Effector memory CD8-positive, alpha-beta T cell (primary cell): Measurements from ENCODE around the gene RAB43.

ENCODE experiments used
- ATAC-seq: fragments of 150-1000 bp; cut with Tn5 transposase; replicated peaks from 2 replicates; pipeline ENCODE4 v1.10.0; 2021; ENCODE audit warnings: mild to moderate bottlenecking, moderate library complexity
- DNase-seq, 3 experiments: peaks; one replicate each; pipeline ENCODE4 v3.0.0; 2021
- H3K27ac Mint-ChIP-seq, 2 donors: one replicate each; pipeline ENCODE4 v1.8.0; 2022; ENCODE audit warnings: mild to moderate bottlenecking in 2 of 2, mixed read lengths in 2 of 2, moderate library complexity in 2 of 2
- H3K27me3 Mint-ChIP-seq, 2 donors: one replicate each; pipeline ENCODE4 v1.8.0; 2022; ENCODE audit warnings: mixed read lengths in 2 of 2
- H3K36me3 Mint-ChIP-seq: one replicate; pipeline ENCODE4 v1.8.0; 2022; ENCODE audit warnings: mild to moderate bottlenecking, moderate library complexity, mixed read lengths; ENCODE audit not compliant: insufficient read depth
- H3K4me1 Mint-ChIP-seq, 2 donors: one replicate each; pipeline ENCODE4 v1.8.0; 2022; ENCODE audit warnings: low read depth in 2 of 2, mixed read lengths in 2 of 2
- H3K4me3 Mint-ChIP-seq, 2 donors: one replicate each; pipeline ENCODE4 v1.8.0; 2022; ENCODE audit warnings: mild to moderate bottlenecking in 2 of 2, mixed read lengths in 2 of 2, moderate library complexity in 2 of 2
- H3K9me3 Mint-ChIP-seq, 2 donors: one replicate each; pipeline ENCODE4 v1.8.0; 2022; ENCODE audit warnings: mixed read lengths in 2 of 2

Gene RAB43

DNA sequence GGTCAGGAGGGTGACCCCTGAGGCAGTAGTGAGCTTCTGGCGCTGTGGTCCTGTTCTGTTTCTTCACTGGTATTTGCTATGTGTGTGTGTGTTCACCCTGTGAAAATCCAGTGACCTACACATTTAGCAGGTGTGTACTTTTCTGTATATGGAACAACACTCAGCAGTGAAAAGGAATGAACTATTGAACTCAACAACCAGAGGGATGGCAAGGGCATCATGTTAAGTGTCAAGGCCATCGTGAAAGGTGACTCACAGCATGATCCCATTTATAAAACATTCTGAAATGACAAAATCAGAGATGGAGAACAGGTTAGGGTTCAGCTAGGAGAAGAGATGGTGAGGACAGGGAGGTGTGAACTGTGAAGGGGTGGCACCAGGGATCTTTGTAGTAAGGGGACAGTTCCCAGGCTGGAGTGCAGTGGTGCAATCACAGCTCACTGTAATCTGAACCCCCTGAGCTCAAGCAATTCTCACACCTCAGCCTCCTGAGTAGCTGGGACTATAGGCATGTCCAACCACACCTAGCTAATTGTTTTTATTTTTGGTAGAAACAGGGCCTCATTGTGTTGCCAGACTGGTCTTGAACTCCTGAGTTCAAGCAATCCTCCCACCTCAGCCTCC lies 10.0 kb upstream of the RAB43 start:
- peaks cover 5 to 8% of the 10 kb centered on the region in 2 donors for H3K4me1 Mint-ChIP-seq
- H3K27me3 Mint-ChIP-seq: no peaks in the 10 kb centered on the region
- peak overlapping the region; percentile 5 to 45 for H3K27ac Mint-ChIP-seq
- H3K9me3 Mint-ChIP-seq: no peaks in the 10 kb centered on the region
- H3K4me3 Mint-ChIP-seq: no peak overlapping the region
- DNase-seq (no peak), ATAC-seq (no peak)
- peaks cover 77% of the 10 kb centered on the region for H3K36me3 Mint-ChIP-seq

DNA sequence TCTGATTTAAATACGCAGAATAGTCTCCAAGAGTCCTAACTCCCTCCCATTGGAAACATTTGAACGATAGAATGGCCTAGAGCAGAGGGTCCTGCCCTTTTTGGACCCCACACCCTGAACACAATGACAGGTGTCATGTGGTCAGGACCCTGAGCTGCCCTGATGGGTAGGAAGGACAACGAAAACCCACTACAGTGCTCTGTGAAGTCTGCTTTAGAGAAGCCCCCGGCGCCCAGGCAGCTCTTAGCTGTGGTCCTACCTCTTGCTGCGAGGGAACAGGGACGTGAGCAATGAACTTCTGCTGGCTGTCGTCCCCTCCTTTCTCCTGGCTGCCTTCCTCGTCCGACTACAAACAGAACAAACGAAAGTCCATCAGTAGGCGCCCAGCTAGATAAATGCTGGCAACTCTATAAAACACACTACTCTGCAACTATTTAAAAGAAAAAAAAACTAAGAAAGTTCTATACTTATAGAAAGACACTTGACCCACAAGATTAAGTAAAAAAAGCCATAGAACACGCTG lies 8.7 kb upstream of the RAB43 start:
- Mint-ChIP-seq H3K27ac (peak overlapping the region in 1 of 2 donors; percentile 16), H3K36me3 (peaks cover 68% of the 10 kb centered on the region), H3K9me3 (no peaks in the 10 kb centered on the region), H3K27me3 (no peaks in the 10 kb centered on the region), H3K4me1 (peaks cover 5 to 8% of the 10 kb centered on the region in 2 donors), H3K4me3 (no peak overlapping the region)
- DNase-seq (no peak), ATAC-seq (no peak)

DNA sequence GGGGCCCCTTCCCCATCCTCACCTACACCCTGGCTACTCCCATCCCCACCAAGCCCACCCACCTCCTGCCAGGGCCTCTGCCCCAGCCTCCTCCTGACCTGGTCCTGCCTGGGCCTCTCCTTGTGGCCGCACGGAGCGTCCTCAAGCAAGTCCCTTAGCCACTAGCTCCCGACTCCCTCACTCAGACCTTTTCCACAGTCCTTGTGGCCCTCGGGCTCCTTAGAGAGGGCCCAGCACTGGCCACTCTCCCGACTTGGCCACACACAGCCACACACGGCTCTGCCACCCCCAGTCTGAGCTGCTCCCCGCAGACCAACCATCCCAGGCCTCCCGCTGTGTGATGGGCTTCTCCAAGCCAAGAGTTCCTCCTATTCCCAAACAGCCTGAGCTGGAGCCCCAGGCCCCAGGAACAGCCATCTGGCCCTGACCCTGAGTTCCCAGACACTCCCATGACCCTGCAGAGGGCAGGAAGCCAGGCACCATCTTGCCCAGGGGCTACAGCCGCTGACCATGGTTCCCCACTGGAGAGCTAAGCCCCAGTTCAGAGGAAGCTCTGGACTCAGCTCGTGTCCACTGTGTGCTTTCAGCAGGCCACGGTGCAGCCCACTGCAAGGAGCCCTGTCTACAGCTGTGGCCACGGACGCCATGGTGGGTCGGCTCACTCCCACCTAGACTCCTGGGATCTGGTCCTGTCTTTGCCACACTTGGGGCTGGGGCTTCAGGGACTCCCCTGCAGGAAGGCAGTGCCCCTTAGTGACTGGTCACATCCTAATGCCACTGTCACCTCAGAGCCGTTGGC lies 7.0 kb upstream of the RAB43 start:
- Mint-ChIP-seq H3K9me3 (no peaks in the 10 kb centered on the region), H3K4me1 (peaks cover 5 to 8% of the 10 kb centered on the region in 2 donors), H3K27me3 (no peaks in the 10 kb centered on the region), H3K27ac (peak overlapping the region in 1 of 2 donors; percentile 80), H3K36me3 (peaks cover 59% of the 10 kb centered on the region), H3K4me3 (no peak overlapping the region)
- DNase-seq (no peak), ATAC-seq (no peak)

DNA sequence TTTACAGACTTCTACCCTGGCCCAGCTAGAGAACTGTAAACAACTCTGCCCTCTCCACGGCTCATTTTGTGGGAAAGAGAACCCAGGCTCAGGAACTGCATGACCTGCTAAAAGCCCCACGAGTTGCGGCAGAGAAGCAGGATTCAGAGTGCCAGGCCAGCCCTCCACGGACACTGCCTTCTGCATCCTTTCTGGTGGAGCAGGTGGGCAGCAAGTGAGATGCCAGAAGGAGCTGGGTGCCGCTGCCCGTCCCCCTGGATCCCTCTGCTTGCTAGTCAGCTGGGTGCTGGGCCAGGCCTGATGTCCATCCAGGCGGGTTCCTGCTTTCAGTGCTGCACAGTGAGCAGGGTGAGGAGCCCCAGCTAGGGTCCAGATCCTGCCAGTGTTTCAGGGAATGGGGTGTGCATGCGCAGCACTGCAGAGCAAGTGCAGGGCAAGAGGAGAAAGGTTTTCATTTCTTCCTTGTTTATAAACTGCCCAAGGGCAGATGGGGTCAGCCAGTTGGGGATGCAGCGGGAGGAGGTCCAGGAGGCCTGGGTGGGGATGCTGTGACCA lies 5.2 kb upstream of the RAB43 start:
- Mint-ChIP-seq H3K36me3 (peaks cover 54% of the 10 kb centered on the region), H3K27me3 (no peaks in the 10 kb centered on the region), H3K4me3 (no peak overlapping the region), H3K4me1 (peaks cover 8 to 9% of the 10 kb centered on the region in 2 donors), H3K9me3 (no peaks in the 10 kb centered on the region), H3K27ac (peak overlapping the region; percentile 23 to 33)
- no peak for DNase-seq
- no peak for ATAC-seq

DNA sequence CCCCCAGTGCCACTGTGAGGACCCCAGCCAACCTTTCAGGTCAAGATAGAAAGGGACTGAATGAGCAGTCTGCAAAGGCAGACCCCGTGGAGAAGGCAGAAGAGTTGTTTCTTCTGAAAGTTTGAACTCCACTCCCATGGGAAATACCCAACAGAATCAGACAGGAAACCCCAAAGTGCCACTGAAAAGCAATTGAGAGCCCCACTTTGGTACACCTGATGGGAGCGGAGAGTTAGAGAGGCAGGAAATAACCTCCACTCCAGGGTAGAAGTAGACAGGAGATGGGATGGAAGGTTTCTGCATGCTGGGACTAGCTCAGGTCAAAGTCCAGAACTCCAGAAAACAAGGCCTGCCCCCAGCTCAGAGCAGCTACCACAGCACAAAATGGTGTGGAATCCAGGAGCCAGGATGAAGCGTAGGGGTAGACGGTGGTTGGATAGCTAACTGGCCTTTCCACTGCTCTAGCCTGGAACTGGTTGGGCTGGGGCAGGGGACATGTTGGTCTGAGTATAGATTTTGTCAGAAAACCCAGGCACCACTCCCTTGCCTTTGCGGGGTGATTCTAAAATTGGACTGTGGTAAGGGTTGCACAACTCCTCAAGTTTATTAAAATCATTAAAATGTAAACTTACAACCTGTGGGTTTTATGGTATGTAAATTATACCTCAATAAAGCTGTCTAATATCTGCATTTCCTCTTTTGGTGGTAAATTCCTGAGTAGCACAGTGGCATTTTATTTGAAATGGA lies 1.9 kb upstream of the RAB43 start:
- peak overlapping the region; percentile 83 to 84 for H3K27ac Mint-ChIP-seq
- no peaks in the 10 kb centered on the region for H3K27me3 Mint-ChIP-seq
- peaks cover 27 to 29% of the 10 kb centered on the region in 2 donors for H3K4me1 Mint-ChIP-seq
- DNase-seq: peak in 1 of 3 experiments; percentile 27
- no peaks in the 10 kb centered on the region for H3K9me3 Mint-ChIP-seq
- peak overlapping the region in 1 of 2 donors; percentile 21 for H3K4me3 Mint-ChIP-seq
- H3K36me3 Mint-ChIP-seq: peaks cover 45% of the 10 kb centered on the region
- ATAC-seq: no peak

DNA sequence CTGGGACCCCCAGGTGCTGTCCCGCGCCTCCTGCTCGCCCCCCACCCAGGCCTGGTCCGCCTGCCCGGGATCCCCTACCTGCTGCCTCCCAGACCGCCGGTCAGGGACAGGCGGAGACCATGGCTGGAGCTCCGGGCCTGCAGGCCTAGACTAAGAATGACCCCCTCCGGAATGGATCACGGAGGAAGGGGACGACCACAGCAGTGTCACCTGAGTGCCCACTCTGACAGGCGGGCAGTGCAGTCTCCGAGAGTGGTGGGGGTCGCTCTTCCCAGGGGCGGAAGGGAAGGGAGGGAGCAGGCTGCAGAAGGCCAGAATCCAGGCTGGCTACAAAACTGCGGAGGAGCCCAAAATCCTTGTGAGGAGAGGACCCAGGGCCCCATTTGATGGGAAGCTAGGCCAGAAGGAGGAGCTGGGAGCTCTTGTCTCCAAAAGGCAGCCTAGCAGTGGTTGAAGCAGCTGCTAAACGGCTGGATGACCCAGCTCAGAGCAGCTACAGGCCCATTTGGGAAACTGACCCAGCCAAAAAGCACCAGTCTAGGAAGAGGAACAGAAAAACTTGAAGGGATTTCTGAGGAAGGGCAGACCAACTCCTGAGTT lies 908 bp upstream of the RAB43 start:
- H3K27me3 Mint-ChIP-seq: no peaks in the 10 kb centered on the region
- ATAC-seq (no peak), DNase-seq (no peak)
- peaks cover 42% of the 10 kb centered on the region for H3K36me3 Mint-ChIP-seq
- H3K9me3 Mint-ChIP-seq: no peaks in the 10 kb centered on the region
- H3K27ac Mint-ChIP-seq: peak overlapping the region; percentile 83 to 84
- H3K4me1 Mint-ChIP-seq: peaks cover 34 to 39% of the 10 kb centered on the region in 2 donors
- peak overlapping the region; percentile 73 to 93 for H3K4me3 Mint-ChIP-seq

DNA sequence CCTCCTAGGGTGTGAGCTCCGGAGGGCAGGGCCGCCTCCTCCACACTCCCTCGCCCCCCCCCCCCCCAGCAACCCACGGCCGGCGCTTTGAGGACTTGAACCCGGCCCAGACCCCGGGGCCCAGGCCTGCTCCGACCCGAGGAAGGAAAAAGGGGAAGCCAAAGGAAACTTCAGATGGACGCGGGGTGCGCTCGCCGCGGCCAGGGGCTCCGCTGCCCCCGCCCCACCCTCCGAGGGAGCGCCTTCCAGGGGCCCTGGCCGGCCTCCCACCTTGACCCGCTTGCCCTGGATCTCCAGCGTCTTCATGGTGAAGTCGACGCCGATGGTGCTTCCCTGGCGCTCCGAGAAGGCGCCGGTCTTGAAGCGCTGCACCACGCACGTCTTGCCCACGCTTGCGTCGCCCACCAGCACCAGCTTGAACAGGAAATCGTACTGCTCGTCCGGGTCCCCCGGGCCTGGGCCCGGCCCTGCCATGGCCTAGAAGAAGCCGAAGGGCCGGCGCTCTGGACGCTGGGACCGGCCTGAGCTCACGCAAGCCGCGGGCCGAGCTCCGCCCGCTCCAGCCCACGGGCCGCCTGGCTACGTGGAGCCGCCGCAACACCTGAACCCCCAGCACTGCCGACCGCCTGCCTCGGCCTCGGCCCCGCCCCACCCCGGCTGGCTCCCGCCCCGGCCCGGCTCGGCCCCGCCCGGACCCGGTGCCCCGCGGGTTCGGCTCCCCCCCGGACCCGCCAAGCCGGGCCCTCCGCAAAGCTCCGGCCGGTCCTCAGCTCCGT lies 400 bp downstream of the RAB43 start:
- Mint-ChIP-seq H3K27me3 (no peaks in the 10 kb centered on the region), H3K27ac (peak overlapping the region; percentile 83 to 94), H3K9me3 (no peaks in the 10 kb centered on the region), H3K36me3 (peaks cover 42% of the 10 kb centered on the region), H3K4me3 (peak overlapping the region; percentile 93), H3K4me1 (peaks cover 40 to 52% of the 10 kb centered on the region in 2 donors)
- DNase-seq (peak; percentile 25 to 44 (median 36)), ATAC-seq (peak; percentile 18)

DNA sequence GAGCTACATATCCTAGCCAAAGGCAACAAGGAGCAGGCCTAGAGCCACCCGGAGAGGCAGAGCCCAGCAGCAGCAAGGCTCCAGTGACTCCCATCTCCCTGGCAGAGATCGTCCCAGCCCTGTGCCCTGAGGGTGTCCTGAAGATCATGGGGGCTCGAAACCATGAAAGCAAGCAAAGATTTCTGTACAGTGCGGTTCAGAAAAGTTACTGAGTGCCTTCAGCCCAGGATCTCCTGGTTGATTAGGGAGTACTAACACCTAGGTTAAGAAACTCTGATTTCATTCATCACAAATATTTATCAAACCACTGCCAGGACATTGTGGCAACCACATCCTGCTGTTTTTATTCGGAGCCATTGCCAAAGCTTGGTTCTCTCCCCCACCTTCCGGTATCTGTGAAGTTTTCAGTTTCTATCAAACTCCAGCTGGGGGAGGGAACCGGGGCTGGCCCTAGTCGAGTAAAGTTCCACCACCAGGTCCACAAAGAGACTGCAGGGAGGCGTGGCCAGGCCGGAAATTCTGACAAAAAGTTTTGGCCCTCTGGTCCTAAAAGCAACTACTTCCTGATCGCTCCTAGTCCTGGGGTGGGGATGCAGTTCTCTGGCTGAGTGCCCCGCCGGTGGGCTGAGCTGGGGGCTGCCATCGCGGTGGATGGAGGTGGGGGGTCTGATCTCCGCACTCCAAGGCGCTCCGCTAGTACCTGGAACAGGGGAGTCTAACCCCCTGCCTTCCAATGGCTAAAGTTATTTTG lies 1.2 kb downstream of the RAB43 start:
- peaks cover 41 to 56% of the 10 kb centered on the region in 2 donors for H3K4me1 Mint-ChIP-seq
- ATAC-seq (peak; percentile 69), DNase-seq (peak; percentile 86 to 89 (median 88))
- H3K27ac Mint-ChIP-seq: peak overlapping the region; percentile 82 to 94
- peak overlapping the region; percentile 93 for H3K4me3 Mint-ChIP-seq
- peaks cover 40% of the 10 kb centered on the region for H3K36me3 Mint-ChIP-seq
- no peaks in the 10 kb centered on the region for H3K9me3 Mint-ChIP-seq
- H3K27me3 Mint-ChIP-seq: no peaks in the 10 kb centered on the region

DNA sequence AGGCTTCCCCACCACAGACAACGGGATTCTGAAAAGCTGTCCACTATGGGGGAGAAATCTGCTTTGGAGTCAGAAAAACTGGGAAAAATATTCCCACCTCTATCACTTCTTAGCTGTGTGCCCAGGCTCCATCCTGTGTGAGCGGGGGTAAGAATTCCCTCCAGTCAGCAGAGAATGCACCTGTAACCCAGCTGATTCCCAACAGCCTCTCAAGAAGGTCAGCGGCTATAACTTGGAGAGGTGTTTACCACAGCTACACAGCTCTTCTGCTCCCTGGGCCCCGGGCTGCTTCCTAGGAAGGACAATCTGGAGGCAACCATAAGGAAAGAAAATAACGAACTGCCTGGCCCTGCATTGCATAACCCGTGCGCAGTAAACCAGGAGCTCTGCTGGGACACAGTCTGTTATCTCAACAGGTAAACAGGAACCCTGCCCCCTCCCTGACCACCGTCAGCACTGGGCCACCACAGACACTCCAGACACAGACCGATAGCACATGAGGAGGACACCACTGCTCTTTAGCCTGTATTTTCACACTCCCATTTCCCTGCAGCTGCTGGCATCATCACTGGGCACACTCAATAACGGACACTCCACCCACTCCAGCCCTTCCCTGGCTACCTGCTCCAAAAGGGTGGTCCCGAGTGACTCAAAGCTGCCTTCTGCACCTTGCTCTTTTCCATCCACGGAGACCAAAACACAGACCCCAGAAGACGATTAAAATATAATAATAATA lies 2.1 kb downstream of the RAB43 start:
- H3K36me3 Mint-ChIP-seq: peaks cover 37% of the 10 kb centered on the region
- H3K27ac Mint-ChIP-seq: peak overlapping the region; percentile 82 to 94
- H3K4me1 Mint-ChIP-seq: peaks cover 44 to 61% of the 10 kb centered on the region in 2 donors
- H3K4me3 Mint-ChIP-seq: peak overlapping the region; percentile 93
- no peak for DNase-seq
- no peak for ATAC-seq
- no peaks in the 10 kb centered on the region for H3K27me3 Mint-ChIP-seq
- no peaks in the 10 kb centered on the region for H3K9me3 Mint-ChIP-seq

DNA sequence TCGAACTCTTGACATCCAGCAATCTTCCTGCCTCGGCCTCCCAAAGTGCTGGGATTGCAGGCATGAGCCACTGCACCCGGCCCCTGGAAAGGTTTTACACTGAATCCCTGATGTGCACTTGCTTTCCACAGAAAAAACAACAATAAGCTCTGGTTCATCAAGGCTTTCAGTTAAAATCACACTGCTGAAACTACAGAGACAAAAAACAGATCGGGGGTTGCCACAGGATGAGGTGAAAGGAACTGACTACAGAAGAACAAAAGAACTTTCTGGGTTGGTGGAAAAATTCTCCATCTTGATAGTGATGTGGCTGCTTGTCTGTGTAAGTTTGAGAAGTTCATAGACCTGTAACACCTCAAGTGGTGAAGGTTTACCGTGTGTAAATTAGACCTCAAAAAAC lies 2.9 kb downstream of the RAB43 start:
- peak overlapping the region; percentile 50 to 94 for H3K27ac Mint-ChIP-seq
- peaks cover 44 to 61% of the 10 kb centered on the region in 2 donors for H3K4me1 Mint-ChIP-seq
- DNase-seq: peak; percentile 26 to 31 (median 28)
- H3K27me3 Mint-ChIP-seq: no peaks in the 10 kb centered on the region
- peak overlapping the region; percentile 93 for H3K4me3 Mint-ChIP-seq
- peak; percentile 31 for ATAC-seq
- peaks cover 36% of the 10 kb centered on the region for H3K36me3 Mint-ChIP-seq
- H3K9me3 Mint-ChIP-seq: no peaks in the 10 kb centered on the region

DNA sequence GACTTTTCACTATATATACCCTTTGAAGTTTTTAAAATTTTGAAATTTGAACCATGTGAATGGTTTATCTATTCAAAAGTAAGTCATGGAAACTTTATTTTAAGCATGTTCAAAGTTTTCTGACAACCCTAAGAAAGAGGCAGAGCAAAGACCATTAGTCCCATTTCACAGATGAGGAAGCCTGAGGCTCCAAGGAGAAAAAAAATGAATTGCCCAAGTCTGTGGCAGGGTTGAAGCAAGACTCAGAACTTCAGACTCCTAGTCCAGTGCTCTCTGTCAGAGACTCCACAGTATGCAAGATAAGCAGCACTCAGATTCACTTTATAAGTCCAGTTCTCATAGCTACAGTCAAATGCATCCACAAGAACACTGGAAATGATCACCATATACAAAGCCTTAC lies 4.5 kb downstream of the RAB43 start:
- Mint-ChIP-seq H3K4me3 (no peak overlapping the region), H3K36me3 (peaks cover 40% of the 10 kb centered on the region), H3K9me3 (no peaks in the 10 kb centered on the region), H3K27ac (no peak overlapping the region), H3K4me1 (peaks cover 36 to 56% of the 10 kb centered on the region in 2 donors), H3K27me3 (no peaks in the 10 kb centered on the region)
- ATAC-seq (no peak), DNase-seq (no peak)
